H1 (cell line): ENCODE results near the gene TTBK1.

Source experiments
- BACH1 ChIP-seq: IDR thresholded peaks from 2 replicates; pipeline ENCODE4 v1.6.1; 2012; ENCODE audit warnings: low read length, improper control_type of control experiment
- EZH2 ChIP-seq: fragments of 200-600 bp; sonication (generic); IDR thresholded peaks from 2 replicates; pipeline ENCODE4 v1.7.1; 2012; ENCODE audit warnings: low read depth, mild to moderate bottlenecking, moderate library complexity, low read length, inconsistent platforms; ENCODE audit not compliant: severe bottlenecking
- FOSL1 ChIP-seq: IDR thresholded peaks from 2 replicates; pipeline ENCODE4 v1.6.1; 2011; ENCODE audit warnings: mild to moderate bottlenecking, low read depth, low read length, moderate library complexity; ENCODE audit not compliant: insufficient read depth
- MAFK ChIP-seq: IDR thresholded peaks from 2 replicates; pipeline ENCODE4 v1.6.1; 2012; ENCODE audit warnings: low read depth, mild to moderate bottlenecking, improper control_type of control experiment, low read length
- POLR2A ChIP-seq, 2 experiments: IDR thresholded peaks; 1 replicate in 1 of 2; 2 replicates in 1 of 2; pipeline ENCODE4 v1.6.1; 2011; ENCODE audit warnings: low read depth in 2 of 2, low read length in 2 of 2, mild to moderate bottlenecking in 2 of 2; ENCODE audit errors: control extremely low read depth in 1 of 2
- POLR2AphosphoS5 ChIP-seq: IDR thresholded peaks from 2 replicates; pipeline ENCODE4 v1.6.1; 2011; ENCODE audit warnings: low read depth, low read length
- RAD21 ChIP-seq, 2 experiments: IDR thresholded peaks in 1 of 2; conservative IDR thresholded peaks in 1 of 2; 2 replicates each; pipeline ENCODE4 v1.6.1; 2011; ENCODE audit warnings: low read depth in 2 of 2, low read length in 2 of 2, improper control_type of control experiment in 1 of 2, inconsistent platforms in 1 of 2, mild to moderate bottlenecking in 1 of 2, moderate library complexity in 1 of 2
- SIRT6 ChIP-seq: IDR thresholded peaks from one replicate; pipeline ENCODE4 v1.7.1; 2012; ENCODE audit warnings: low read length, inconsistent platforms
- SIX5 ChIP-seq: IDR thresholded peaks from 2 replicates; pipeline ENCODE4 v1.6.1; 2011; ENCODE audit warnings: mild to moderate bottlenecking, low read depth, low read length
- TBP ChIP-seq: IDR thresholded peaks from 2 replicates; pipeline ENCODE4 v1.6.1; 2011; ENCODE audit warnings: low read depth, low read length, improper control_type of control experiment
- TF ChIP-seq, protein P1 (sequence below), 3 experiments: IDR thresholded peaks; 1 replicate in 2 of 3; 2 replicates in 1 of 3; pipeline versions ENCODE4 v1.5.1 to v1.6.1; 2011; ENCODE audit warnings: low read length in 3 of 3, mild to moderate bottlenecking in 3 of 3, inconsistent platforms in 2 of 3, low read depth in 1 of 3, moderate library complexity in 1 of 3; ENCODE audit not compliant: insufficient read depth in 1 of 3; ENCODE audit errors: control extremely low read depth in 1 of 3

DNA sequence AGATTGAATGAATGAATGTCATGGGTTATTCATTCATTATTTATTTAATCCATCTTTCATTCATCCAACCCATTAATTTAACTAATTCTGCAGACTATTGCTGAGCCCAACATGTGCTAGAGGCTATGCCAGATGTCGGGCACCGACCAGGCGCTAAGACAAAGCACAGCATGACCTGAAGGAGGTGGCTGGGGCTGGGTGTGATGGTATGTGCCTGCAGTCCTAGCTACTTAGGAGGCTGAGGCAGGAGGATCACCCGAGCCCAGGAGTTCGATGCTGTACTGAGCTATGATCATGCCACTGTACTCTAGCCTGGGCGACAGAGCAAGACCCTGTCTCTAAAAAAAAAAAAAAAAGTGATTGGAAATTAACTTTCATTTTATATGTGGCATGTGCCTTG, 49.1 kb downstream of the TTBK1 start:
- TF ChIP-seq SIRT6 = no peak
- TF ChIP-seq, protein P1, sequence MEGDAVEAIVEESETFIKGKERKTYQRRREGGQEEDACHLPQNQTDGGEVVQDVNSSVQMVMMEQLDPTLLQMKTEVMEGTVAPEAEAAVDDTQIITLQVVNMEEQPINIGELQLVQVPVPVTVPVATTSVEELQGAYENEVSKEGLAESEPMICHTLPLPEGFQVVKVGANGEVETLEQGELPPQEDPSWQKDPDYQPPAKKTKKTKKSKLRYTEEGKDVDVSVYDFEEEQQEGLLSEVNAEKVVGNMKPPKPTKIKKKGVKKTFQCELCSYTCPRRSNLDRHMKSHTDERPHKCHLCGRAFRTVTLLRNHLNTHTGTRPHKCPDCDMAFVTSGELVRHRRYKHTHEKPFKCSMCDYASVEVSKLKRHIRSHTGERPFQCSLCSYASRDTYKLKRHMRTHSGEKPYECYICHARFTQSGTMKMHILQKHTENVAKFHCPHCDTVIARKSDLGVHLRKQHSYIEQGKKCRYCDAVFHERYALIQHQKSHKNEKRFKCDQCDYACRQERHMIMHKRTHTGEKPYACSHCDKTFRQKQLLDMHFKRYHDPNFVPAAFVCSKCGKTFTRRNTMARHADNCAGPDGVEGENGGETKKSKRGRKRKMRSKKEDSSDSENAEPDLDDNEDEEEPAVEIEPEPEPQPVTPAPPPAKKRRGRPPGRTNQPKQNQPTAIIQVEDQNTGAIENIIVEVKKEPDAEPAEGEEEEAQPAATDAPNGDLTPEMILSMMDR (IDR thresholded peaks at IDR 0.05; ENCODE audit: control extremely low read depth in 1 of 3, insufficient read depth in 1 of 3, low read depth in 1 of 3, low read length in 3 of 3) = no peak
- no peak for TF ChIP-seq EZH2
- no peak for TF ChIP-seq POLR2A (IDR thresholded peaks at IDR 0.05; ENCODE audit: control extremely low read depth in 1 of 2, low read depth in 2 of 2, low read length in 2 of 2)
- no peak for TF ChIP-seq POLR2AphosphoS5
- no peak for TF ChIP-seq FOSL1
- no peak for TF ChIP-seq BACH1
- TF ChIP-seq MAFK = no peak
- TF ChIP-seq RAD21 (IDR thresholded peaks at IDR 0.05 in 1 of 2, conservative IDR thresholded peaks at IDR 0.05 in 1 of 2; ENCODE audit: low read depth in 2 of 2, low read length in 2 of 2) = no peak
- TF ChIP-seq TBP = no peak
- TF ChIP-seq SIX5 = no peak
